Measurements from ENCODE around the gene RSRC1. TPM values are rescaled to one million over a fixed set of nuclear protein-coding genes. Genes with fewer than 3 reads are reported as not detected.
"Not testable (repeated sequence)": the region's sequence is repeated elsewhere in the genome, so short reads cannot be mapped to it uniquely, and the experiment has no call there.

The RSRC1 gene
- polyA plus RNA-seq, 3 donors: 34.6 to 40.5 (median 35.6) TPM

- no peak for DNase-seq (ENCODE audit: extremely low read depth in 1 of 11, low read depth in 9 of 11, low spot score in 4 of 11)
Observed at GRCh38 chr3:158531334-158531733, 421.4 kb downstream of the RSRC1 start.

DNA sequence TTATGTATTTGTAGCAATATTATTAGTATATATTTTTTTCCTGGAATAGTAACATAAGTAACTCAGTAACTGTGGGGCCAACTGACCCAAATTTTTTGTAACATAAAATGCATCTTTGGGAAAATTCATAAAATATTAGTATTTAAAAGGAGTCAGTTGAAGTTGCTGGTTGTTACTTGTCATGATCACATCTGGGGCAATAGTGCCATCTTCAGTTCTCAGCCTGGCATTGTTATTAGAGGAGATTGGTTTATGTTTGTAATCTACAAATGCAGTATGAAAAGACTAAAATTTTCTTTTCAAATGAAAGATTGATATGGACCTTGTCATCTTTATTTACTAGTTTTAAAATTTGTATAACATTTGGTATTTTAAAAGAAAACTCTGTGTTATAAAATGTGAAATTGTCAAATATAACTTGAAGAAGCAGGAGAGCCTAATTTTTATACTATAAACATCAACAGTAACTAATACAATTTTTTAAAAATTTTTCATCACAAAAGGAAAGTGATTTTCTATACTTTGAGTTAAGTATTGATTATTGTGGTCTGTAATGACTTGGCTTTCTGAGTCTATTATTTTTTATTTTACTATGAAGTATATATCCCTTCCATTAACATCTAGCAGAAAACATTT lies 422.3 kb downstream of the RSRC1 start:
- peak in 5 of 11 donors; percentile 3 to 20 (median 9) for DNase-seq (ENCODE audit: extremely low read depth in 1 of 11, low read depth in 9 of 11, low spot score in 4 of 11)

GRCh38 chr3:158535918-158536317 lies 426.0 kb downstream of the RSRC1 start:
- DNase-seq (ENCODE audit: extremely low read depth in 1 of 11, low read depth in 9 of 11, low spot score in 4 of 11): no peak

- DNase-seq (ENCODE audit: extremely low read depth in 1 of 11, low read depth in 9 of 11, low spot score in 4 of 11): peak in 6 of 11 donors; percentile 4 to 35 (median 27)
Observed at GRCh38 chr3:158539414-158540014, 429.6 kb downstream of the RSRC1 start.

DNA sequence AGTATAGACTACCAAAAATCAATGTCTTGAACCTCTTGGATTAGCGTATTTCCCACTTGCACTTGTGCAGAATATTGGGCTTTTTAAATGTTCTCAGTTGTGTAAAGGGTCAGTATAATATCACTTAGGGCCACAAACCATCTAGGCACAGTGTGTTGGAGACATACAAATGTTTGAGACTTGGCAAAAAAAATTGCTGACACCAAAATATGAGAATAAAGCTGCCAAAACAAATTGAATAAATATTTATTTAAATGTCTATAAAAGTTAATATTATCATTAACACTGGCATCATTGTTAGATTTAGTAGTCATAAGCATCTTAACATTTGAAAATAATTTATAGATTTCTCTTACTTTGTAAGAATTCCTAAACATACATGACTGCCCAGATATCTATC lies 430.2 kb downstream of the RSRC1 start:
- DNase-seq (ENCODE audit: extremely low read depth in 1 of 11, low read depth in 9 of 11, low spot score in 4 of 11): no peak

DNA sequence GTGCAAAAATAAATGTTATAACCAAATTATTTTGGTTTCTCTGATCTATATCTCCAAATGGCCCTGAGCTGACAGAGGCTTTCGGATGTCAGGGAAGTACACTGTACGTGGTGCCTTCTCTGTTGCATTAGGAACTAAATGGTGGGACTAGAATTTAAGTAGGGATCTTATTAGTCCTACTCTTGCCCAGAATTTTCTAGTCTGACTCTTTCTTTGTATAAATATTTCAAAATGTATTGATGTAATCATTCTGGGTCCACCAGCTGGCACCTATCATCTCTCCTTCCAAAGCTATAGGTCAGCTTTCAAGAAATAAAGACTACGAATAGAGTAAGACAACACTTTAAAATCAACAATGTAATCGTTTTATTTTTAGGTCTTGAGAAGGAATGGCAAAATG lies 438.8 kb downstream of the RSRC1 start:
- no peak for DNase-seq (ENCODE audit: extremely low read depth in 1 of 11, low read depth in 9 of 11, low spot score in 4 of 11)

DNA sequence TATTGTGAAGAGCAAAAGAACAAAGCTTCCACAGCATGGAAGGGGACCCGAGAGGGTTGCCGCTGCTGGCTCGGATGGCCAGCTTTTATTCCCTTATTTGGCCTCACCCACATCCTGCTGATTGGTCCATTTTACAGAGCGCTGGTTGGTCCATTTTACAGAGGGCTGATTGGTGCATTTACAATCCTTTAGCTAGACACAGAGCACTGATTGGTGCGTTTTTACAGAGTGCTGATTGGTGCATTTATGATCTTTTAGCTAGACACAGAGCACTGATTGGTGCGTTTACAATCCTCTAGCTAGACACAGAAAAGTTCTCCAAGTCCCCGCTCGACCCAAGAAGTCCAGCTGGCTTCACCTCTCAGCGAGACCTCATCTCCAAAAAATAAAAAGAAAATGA lies 440.0 kb downstream of the RSRC1 start:
- not testable (repeated sequence) for DNase-seq (ENCODE audit: extremely low read depth in 1 of 11, low read depth in 9 of 11, low spot score in 4 of 11)

GRCh38 chr3:158552124-158552523 lies 442.2 kb downstream of the RSRC1 start:
- no peak for DNase-seq (ENCODE audit: extremely low read depth in 1 of 11, low read depth in 9 of 11, low spot score in 4 of 11)

DNA sequence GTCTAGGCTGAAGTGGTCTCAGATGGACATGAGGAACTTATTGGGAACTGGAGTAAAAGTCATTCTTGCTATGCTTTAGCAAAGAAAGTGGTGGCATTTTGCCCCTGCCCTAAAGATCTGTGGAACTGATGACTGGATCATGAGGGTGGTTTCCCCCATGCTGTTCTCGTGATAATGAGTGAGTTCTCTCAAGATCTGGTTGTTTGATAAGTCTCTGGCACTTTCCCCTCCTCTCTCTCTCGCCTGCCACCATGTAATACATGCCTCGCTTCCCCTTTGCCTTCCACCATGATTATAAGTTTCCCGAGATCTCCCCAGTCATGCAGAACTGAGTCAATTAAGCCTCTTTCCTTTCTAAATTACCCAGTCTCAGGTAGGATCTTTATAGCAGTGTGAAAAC lies 449.6 kb downstream of the RSRC1 start:
- DNase-seq (ENCODE audit: extremely low read depth in 1 of 11, low read depth in 9 of 11, low spot score in 4 of 11): no peak

DNA sequence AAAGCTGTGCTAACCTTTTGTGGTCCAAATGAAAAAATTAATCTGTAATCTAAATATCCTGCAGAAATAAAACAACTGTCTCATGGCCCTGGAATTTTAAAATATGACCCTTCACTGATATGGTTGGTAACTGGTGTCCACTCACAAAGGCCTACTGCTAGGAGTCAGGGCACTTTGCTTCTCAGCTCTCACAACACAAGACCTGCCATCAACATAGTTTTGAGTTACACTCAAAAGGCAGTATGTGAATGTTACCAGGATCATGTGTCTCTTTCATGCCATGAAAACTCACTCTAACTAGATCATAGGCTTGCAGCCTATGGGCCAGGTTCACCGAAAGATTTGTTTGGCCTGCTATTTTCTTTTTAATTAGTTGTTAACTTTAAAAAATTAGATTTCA lies 451.1 kb downstream of the RSRC1 start:
- DNase-seq (ENCODE audit: extremely low read depth in 1 of 11, low read depth in 9 of 11, low spot score in 4 of 11): no peak

- DNase-seq (ENCODE audit: extremely low read depth in 1 of 11, low read depth in 9 of 11, low spot score in 4 of 11): no peak
Observed at GRCh38 chr3:158562674-158563073, 452.8 kb downstream of the RSRC1 start.

DNA sequence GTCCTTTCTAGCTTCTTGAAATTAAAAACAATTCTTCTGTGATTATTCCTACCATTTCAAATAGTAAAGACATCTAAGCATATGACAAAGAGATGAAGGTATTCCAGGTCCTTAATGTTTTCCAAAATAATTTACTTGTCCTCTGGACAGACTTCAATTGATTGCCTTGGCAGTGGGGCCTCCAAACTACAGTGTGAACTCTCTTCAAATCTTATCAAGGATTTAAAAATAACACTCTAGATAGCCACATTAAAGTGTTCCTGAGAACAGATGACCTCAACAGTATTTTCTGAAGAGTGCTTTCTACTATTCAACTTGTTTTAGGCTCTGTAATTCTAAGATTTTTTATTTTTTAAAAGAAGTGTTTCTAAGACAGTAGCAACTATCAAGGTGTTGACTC lies 453.2 kb downstream of the RSRC1 start:
- no peak for DNase-seq (ENCODE audit: extremely low read depth in 1 of 11, low read depth in 9 of 11, low spot score in 4 of 11)

DNA sequence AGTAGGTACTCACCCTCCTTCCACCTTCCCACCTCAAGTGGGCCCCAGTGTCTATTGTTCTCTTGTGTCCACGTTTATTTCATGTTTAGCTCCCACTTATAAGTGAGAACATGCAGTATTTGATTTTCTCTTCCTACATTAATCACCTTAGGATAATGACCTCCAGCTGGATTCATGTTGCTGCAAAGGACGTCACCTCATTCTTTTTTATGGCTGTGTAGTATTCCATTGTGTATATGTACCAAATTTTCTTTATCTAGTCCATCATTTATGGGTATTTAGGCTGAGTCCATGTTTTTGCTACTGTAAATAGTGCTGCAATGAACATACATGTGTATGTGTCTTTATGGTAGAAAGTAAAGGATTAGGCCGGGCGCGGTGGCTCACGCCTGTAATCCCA lies 455.2 kb downstream of the RSRC1 start:
- DNase-seq (ENCODE audit: extremely low read depth in 1 of 11, low read depth in 9 of 11, low spot score in 4 of 11): no peak

GRCh38 chr3:158568784-158569183 lies 458.9 kb downstream of the RSRC1 start:
- DNase-seq (ENCODE audit: extremely low read depth in 1 of 11, low read depth in 9 of 11, low spot score in 4 of 11): no peak

DNA sequence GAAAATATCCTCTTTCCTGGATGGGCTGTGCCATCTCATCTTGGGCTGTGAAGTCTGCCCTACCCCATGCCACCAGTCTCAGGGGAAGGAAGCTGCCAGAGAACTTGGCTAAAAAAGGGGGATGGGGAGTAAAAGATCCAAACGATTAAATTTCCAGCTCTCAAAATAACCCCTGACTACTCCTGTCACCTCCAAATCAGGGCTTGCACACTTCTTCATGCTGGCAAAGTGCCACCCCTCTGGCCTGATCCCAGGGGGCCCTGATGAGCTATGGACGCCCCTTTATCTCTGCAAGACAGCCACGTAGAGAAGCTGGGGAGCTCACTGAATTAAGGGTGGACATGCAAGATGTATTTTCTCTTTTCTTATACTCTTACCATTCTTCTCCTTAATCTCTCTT lies 459.9 kb downstream of the RSRC1 start:
- no peak for DNase-seq (ENCODE audit: extremely low read depth in 1 of 11, low read depth in 9 of 11, low spot score in 4 of 11)

DNA sequence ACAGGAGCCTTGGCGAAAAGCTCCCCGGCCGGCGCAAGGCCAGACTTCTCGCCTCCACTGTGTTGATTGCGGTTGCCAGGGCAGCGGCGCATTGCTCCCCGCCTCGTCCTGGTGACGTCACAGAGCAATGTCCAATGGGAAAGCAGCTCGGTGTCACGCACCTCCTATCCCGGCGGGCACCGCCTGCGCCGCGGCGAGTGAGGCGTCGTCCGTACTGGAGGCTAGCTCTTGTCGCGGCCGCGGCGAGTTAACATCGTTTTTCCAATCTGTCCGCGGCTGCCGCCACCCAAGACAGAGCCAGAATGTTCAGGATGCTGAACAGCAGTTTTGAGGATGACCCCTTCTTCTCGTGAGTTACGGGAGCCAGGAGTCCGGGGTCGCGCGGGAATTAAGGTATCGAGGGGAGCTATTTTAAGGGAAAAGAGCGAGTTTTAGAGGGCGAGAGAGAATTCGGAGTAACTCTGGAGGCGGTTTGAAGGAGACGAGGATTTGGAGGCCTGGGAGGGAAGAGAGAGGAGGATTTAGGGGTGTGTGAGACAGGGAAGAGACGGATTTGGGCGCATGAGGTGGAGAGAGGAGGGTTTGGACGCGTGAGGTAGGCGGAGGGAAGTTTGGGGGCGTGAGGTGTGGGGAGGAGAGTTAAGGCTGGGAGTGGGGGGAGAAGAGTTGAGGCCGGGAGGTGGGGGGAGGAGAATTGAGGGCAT lies 461.3 kb downstream of the RSRC1 start, which contains the start of gene MLF1:
Gene MLF1, plus strand, starts transcription at position 196 of the 704 bp plus-strand sequence. Its CDS starts 107 bp downstream, at position 303.
- DNase-seq (ENCODE audit: extremely low read depth in 1 of 11, low read depth in 9 of 11, low spot score in 4 of 11): peak; percentile 88 to 97 (median 96)

GRCh38 chr3:158571969-158572765 lies 462.3 kb downstream of the RSRC1 start:
- no peak for DNase-seq (ENCODE audit: extremely low read depth in 1 of 11, low read depth in 9 of 11, low spot score in 4 of 11)

DNA sequence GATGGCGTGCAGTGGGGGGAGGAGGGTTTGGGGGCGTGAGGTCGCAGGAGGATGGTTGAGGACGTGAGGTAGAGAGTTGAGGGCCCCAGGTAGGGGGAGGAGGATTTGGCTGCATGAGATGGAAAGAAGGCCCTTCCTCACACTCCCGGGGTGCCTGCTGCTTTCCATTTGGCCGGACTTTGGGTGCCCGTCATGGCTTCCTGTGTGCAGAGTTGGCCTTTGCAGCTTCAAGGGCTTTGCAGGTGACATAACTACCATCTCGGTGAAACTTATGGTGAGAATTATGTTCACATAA lies 462.8 kb downstream of the RSRC1 start:
- DNase-seq (ENCODE audit: extremely low read depth in 1 of 11, low read depth in 9 of 11, low spot score in 4 of 11): no peak

DNA sequence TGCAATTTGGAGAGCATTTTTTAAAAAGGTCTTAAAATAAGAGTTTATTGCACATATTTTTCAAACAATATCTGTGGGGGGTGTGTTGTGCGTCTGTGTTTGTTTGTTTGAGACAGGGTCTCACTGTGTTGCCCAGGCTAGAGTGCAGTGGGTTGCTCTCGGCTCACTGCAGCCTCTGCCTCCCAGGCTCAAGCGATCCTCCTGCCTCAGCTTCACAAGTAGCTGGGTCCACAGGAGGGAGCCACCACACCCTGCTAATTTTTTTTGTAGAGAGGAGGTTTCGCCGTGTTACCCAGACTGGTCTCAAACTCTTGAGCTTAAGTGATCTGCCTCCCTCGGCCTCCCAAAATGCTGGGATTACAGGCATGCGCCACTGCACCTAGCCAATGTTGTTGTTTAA lies 463.8 kb downstream of the RSRC1 start:
- DNase-seq (ENCODE audit: extremely low read depth in 1 of 11, low read depth in 9 of 11, low spot score in 4 of 11): no peak

- no peak for DNase-seq (ENCODE audit: extremely low read depth in 1 of 11, low read depth in 9 of 11, low spot score in 4 of 11)
Observed at GRCh38 chr3:158574646-158575045, 464.8 kb downstream of the RSRC1 start.

All from renal cortex interstitium (tissue), 11 donors.